ENCODE data around the gene MEGF11.

MEGF11 gene

DNA sequence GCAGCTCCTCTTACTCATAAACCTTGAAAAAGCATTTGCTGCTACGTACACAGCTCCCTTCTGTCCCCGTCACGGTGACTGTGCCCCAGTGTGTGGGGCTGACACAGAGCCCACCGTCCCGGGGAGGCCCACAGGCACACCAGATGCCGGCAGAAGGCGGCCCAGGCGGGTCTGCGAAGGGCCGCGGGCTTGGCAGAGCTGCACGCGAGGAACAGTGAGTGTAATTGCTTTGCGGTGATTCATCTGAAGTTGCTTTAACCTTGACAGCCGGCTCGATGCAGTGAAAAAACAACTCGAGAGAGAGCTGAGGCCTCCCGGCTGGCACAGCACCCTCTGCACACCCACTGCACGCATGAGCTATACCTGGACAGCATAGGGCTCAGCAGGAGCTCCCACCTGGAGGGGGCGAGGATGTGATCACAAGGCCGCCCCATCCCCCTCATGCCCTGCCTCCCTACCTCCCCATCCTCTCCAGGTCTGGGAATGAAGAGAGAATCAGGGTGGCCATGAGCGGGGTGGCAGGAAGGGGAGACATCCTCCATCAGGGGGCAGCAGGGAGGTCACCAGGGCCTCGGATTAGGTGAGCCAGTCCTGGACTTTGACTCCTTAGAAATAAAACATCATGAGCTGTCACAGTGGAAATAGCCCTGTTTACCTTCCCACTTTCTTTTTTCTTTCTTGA, 172.7 kb downstream of the MEGF11 start:
- DNase-seq = peak; percentile 59

DNA sequence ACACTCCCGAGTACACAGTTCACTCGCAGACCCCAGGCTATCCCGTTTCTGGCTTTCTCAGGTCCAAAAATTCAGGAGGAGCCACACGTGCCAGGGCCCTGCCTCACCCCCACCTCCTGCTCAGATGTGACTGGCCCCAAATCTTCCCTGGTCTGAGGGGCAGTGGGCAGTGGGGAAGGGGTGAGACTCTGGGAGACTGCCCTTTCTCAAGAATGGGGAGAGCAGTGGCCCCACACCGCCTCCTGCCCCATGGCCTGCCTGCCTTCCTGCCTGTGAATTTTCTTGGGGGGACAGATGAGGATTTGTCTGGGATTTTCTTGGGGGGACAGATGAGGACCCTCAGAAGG, 174.6 kb downstream of the MEGF11 start:
- DNase-seq = no peak

DNA sequence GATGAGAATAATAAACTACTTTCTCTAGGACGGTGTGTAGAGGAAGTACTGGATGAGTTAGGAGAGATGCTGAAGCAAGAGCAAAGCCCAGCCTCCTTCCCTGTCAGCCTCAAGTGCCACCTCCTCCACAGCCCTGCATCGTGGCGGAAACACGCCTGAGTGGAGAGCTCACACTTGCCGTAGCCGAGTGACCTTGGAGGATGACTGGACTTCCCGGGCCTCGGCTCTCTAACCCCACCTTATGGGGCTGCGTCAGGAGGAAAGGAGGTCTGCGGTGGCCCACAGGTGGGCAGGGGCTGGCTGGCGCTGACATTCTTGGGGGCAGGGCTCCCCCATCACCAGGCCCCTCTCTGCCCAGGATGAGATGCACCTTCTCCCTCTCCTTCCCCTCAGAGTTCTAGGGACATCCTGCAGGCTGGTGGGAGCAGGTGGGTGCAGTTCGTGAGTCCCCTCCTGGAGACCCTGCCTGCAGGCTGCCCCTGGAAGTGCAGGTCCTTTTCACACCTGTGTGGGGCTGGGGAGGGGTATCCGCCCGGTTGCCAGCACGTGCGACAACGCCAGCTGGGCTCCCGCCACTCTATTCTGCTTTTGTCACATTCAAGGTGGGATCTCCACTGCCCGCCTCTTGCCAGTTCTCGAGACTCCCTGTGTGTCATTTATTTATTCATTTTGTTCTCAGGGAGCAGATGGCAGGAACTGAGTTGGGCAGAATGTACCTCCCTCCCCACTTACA, 175.2 kb downstream of the MEGF11 start:
- peak; percentile 21 for DNase-seq

DNA sequence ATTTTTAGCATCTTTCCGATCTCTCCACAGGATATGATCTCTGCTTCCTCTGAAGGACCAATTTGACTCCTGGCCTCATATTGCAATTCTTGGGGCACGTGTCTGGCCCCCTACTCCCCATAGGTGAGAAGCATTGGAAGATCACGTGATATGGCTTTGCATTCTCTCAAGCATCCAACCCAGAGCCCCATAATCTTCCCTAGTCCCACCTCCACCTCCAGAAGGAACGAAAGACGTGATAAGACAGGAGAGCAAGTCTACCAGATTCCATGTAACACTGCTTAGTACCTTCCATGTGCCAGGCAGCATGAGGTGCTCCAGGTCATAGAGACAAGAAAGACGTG, 176.3 kb downstream of the MEGF11 start:
- DNase-seq = no peak

DNA sequence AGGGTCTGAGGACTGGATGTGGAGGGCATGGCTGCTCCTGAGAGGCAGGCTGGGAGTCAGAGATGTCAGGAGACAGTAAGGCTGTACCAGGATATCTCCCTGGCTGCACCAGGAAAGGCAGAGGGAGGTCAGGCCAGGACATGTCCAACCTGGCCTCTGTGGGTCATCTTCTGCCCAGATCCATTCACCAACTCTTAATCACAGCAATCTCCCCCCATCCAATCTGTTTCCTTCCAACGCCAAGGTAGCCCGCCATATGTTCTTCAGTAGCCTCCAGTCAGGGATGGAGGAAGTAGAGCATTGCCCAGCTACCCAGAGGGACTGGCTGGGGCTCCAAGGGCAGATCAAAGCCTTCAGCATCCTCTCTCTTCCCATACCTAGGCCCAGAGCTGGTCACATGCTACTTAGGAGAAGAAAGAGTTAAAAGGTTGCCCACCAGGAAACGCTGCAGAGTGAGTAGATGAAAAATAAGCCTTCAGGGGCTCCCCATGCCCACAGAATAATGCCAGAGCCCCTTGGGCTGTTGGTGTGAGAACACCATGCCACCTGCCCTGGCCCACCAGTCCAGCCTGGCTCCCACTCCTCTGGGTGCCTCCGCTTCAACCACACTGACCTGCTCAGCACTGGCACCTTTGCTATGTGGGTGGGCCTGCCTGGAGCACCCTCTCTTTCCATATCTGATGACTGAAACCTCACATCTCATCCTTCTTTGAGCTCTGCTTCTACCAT, 176.8 kb downstream of the MEGF11 start:
- no peak for DNase-seq

DNA sequence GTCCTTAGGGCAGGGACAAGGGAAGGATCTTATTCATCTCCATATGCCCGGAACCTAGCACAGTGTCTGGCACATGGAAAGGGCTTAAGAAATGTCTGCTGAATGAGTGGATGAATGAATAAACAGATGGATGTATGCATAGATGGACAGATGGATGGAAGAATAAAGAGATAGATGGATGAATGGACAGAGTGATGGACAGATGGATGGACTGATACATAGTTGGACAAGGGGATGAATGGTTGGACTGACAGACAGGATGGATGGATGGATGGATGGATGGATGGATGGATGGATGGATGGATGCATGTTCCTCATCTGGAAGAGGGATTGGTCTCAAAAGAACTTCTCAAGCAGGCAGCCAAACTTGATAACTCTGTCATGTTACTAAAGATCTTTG, 177.6 kb downstream of the MEGF11 start:
- DNase-seq = no peak

DNA sequence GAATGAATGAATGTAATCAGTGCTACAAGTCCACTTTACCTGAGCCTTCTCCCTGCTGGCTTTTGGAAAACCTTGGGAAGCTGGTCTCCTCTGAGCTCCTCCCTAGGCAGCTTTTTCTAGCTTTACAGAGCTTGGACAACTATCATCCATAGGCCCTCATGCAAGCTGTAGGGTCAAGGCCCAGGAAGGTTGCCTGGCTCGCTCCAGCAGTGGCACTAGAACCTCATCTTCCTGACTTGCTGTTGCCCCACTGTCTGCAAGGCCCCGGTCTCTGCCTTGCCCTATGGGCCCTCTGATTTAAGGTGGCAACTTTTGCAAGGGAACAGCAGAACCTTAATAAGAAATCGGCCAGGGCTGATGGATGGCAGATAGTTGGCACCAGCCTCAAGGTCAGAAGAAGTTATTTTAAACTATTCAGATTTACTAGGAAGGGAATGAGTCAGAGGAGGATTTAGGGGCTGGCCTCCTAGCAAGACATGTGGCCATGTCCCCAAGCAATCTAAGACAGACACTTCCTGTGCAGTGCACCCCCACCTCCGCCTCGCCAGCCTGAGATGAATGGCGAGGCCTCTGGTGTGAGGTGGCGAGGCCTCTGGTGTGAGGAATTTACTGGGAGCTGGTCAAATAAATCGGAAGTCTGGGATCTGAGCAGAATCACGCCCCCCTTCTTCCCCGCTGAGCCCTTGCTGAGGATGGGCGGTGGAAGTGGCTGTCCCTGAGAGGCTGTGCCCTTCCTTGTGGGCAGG, 180.8 kb downstream of the MEGF11 start:
- DNase-seq = no peak

DNA sequence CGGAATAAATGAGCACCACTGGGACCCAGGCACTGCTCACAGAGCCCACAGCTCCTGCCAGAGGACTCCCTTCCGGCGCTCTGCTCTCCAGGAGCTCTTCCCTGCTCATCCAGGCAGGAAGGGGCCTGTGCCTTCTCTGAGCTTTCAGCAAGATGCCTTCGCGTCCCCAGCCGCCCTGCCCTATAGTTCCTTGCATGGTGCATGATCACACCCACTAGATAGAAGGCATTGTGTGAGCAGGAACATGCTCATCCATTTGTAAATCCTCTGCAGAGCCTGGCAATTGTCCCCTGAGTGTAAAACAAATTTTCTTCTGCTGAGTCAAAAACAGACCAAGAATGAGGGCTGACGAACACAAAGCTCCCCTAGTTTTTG, 181.6 kb downstream of the MEGF11 start:
- no peak for DNase-seq

DNA sequence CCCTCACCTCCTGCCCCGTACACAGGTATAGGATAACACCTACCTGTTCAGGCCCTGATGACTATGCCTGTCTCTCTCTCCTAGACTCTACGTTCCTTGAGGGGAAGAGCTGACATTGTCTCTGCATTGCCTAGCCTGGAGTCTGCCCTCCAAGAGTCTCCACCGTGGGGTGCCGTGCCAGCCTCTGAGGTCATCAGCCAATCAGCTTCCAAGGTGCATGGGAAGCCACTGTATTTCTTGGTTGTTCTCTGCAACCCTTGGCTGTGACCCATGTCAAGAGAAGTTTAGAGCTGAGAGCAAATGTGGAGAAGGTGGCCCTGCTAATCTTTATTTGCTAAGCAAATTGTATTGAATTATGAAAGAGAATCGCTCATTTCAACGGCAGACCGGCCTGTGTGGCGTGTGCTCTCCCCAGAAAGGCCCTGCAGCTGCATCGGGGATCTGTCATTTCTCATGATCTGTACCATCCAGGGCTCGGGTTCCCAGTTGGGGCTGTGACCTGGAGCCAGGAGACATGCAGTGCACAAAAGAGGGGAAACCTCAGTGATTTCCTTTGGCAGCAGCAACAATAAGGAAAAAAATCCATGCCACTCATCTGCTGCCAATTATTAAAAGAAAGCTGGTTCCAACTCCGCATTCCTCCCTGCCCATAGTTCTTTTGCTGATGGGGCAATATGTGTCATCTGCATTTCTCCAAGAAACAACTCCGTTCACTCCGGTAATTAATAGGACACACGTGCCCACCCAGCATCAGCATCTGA, 182.2 kb downstream of the MEGF11 start:
- DNase-seq = no peak

DNA sequence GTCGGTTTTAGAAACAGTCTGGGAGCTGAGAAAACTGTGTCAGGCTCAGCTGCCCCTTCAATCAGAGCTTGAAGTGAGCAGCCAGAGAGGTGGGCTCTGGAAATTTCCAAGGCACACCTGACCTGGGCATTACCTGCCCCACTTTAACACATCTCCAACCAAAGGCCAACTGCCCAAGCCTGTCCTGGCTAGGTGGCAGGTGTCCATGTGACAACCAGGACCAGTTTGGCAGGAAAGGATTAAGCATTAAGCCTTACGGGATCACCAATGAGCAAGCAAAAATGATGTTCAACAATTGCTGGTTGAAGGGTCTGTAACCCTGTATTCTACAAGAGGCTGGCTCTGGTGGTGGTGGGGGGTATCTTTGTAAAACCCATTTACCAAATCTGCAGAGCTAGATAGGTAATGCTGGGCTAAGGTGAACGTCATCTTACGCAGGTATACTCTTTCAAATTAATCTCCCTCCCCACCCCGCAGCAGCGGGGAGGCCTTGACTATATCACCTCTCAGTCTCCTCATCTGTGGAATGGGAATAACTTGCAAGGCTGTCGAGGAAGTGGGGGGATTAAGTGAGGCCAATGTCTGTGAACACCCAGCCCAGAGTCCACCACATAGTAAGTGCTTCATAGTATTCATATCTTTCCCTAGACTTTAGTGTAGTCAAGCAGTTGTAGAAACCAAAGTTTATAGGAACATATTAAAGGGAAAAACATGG, 183.2 kb downstream of the MEGF11 start:
- no peak for DNase-seq

DNA sequence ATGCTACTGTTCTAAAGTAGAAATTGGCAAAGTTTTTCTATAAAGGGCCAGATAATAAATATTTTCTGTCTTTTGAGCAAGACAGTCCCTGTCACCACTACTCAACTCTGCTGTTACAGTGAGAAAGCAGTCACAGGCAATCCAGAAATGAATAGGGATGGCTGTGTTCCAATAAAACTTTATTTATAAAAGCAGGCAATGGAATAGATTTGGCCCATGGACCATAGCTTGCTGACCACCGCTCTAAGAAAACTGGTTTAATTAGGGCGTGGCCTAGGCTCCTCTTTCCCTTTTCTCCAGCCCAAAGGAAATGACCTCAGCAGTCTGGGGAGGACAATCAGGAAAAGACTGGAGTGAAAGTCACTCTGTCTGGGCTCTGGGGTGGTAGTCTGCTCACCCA, 183.8 kb downstream of the MEGF11 start:
- DNase-seq = no peak

DNA sequence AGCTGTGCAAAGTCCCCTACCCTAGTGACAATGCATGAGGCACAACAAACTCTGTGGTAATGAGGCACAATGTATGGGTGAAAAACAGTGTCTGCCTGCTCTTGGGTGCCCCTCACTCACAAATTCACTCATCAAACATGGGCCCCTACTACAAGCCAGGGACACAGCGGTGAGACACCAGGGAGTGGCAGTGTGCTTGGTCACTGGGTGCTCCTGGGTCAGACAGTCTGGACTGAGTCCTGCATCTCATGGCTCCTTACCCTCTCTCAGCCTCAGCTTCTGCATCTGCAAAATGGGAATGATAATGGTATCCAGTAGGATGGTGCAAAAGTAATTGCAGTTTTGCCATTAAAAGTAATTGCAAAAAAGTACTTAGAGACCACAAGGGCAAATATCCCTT, 184.7 kb downstream of the MEGF11 start:
- DNase-seq = no peak

DNA sequence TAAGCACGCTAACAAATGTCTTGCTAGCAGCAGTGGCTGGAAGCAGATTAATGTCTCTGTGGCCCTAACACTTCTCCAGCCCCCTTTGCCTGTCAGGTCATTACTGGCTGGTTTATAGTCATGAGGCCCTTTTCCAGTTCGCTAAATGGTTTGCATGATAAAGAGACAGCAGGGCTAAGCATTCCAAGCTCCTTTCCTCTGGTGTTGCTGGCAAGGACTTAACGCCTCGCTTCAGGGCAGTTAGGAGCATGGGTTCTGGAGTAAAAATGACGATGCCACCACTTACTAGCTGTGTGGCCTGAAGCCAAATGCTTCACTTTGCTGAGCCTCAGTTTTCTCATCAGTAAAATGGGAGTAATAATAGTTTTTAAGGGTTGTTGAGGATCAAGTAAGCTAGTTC, 185.9 kb downstream of the MEGF11 start:
- DNase-seq = no peak

DNA sequence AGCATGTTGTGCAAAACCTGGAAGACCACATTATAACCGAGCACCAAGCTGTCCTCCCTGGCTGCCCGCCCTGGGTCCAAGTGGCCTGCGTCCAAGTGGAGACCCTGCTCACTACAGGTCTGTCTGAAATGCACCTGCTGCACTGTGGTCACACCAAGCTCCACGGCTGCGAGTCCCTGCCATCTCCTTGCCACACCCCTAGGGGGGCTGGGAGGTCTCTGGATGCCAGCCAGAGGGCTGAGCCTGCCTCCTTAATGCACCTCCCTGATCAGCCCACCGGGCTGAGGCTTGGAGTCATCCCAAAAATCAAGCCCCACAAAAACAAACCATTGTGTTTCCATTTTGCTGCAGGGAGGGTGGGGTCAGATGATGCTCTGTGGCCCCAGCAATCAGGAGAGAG, 187.1 kb downstream of the MEGF11 start:
- no peak for DNase-seq

DNA sequence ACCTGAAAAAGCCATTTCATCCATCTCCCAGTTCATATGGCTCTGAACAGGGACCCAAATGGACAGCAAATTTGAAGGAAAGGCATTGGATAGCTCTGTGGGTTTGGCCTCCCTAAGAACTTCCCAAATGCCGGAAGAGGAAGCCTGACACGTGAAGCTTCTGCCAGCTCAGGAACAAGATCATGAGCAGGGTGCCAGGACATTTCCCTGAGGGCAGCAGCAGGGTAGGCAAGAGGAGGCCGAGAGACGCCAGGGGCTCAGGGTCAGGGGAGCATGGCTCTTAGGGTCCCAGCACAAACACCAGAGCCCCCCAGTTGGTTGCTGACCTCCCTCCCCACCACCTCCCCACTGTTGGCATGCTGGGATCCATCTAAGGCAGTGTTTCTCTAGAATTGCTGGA, 187.5 kb downstream of the MEGF11 start:
- DNase-seq = no peak

DNA sequence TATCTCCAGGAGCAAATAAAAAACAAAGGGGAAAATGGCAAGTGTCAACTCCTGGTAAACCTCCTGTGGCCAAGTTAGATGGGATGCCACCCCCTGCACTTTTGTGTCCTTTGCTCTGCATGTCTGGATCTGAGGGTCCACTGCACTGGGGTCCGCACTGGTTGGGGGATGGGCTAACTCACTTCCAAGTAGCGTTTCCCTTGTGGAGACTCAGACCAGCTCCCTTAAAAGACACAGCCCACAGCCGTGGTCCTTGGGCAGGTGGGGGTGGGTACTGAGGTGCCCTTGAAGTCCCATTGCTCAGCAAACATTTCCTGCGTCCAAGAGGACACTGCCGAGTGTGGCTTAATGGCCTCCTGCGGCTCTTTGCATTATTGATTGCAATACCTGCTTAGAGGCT, 188.2 kb downstream of the MEGF11 start:
- DNase-seq = no peak

DNA sequence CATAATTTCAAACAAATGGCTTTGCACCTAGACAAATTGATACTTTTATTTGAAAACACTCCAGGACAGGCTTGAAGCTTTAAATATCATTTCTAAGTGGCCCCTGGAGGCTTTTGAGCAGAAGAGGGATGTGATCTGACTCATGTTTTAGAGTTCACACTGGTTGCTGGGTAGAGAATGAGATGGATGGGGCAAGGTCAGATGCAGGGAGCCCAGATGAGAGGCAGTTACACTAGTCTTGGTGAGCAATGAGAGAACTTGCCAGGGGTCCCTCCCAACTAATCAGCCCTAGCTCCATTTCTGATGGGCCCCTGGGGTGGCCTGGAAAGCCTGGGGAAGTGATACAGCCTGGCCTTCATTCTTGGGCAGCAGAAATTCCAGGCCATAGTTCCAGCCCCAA, 190.4 kb downstream of the MEGF11 start:
- no peak for DNase-seq

DNA sequence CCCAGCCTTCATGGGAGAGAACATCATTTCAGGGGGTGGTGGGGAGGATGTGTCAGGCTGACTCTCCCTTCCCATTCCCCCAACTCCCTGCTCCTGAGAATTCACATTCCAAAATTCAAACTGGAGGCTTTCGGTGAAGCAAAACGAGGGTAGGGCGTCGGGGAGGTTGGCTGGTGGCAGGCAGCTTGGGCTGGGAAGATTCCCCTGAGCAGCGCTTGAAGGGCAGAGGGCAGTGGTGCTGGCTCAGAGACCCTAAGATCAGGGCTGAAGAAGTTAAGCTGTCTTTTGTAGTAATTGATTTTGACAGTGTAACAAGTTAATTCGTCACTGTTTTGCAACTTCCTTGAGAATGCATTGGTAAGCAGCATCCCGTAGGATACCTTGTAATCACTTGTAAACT, 196.5 kb downstream of the MEGF11 start:
- DNase-seq = no peak

DNA sequence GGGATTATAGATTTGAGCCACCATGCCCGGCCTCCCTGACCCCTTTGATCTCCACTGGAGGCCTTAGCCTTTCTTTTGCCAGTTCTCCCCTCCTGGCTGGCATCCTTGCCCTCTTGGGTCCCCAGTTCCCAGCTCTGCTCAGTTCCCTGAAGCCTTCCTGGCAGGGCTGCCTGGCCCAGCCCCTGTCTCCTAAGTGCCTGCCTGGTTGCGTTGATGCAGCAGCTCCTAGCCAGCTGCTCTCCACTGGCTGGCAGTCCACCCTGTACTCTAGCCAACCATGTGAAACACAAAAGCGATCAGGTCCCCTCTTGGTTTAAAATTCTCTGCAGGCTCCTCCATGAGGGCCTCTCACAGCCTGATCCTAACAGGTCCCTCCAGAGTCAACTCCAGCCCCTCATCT, 199.6 kb downstream of the MEGF11 start:
- no peak for DNase-seq

DNA sequence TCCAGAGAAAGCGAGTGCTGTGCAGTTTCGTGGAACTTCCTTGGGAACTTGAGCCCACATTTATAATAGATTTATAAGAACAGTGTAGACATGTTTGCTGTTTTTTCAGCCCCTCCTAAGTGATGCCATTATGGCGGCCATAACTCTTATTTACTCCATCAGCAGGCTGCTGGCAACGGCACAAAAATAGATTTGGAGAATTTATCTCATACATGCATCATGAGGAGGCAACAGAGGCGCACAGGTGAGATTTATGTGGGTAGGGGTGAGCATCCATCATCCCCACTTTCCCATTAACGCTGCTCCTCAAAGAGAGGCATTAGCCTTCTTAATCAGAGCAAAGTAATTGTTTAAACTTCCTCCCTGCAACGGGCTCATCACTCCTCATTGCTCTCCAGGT, 201.7 kb downstream of the MEGF11 start:
- no peak for DNase-seq

DNA sequence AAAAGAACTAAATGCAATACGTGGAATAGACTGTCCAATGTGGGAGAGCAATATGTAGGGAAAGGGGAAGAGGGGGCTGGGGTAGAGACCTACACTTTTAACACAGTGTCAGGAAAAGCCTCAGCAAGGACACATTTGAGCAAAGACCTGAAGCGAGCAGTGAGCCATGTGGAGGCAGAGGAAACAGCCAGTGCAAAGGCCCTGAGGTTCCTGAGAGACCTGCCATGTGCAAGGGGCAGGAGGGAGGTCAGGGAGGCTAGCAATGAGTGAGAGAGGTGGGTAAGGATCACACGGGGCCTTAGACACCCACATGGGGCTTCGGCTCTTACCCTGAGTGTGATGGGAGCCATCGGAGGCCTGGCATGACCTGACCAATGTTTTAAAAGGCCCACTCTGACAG, 203.3 kb downstream of the MEGF11 start:
- no peak for DNase-seq

DNA sequence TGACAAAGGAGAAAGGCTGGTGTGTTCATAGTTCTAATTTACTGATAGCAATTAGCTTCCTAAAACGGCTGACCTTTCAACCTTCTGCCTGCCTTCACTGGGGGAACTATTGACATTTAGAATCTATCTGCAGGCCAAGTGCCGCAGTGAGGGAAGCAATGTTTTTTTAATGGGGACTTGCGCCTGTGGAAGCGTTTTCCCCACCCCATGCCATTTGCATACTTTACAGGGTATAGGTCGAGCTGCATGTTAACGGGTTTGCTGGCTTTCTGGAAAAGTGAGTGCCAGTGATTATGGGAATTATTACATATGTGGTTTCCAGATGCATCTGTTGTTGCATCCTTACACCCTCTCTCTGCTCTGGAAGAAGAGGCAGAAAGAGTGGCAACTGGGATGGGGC, 204.2 kb downstream of the MEGF11 start:
- no peak for DNase-seq
